H1 (cell line): ENCODE data around the gene ZXDC. TPM values are rescaled to one million over a fixed set of nuclear protein-coding genes. Genes with fewer than 3 reads are reported as not detected.

ENCODE experiments used
- SIN3A ChIP-seq, 2 experiments: IDR thresholded peaks in 1 of 2; conservative IDR thresholded peaks in 1 of 2; 2 replicates each; pipeline ENCODE4 v1.6.1; 2011 to 2012; ENCODE audit warnings: low read length in 2 of 2, improper control_type of control experiment in 1 of 2, low read depth in 1 of 2, mild to moderate bottlenecking in 1 of 2
- SP2 ChIP-seq: IDR thresholded peaks from 2 replicates; pipeline ENCODE4 v1.6.1; 2012; ENCODE audit warnings: mild to moderate bottlenecking, low read length, inconsistent platforms
- polyA plus RNA-seq, 7 experiments: library from polyadenylated mRNA; depleted of rRNA in 3 of 7; stranded (reverse) in 5 of 7; unstranded in 2 of 7; fragments of >200 nt in 5 of 7; fragments of 200-250 nt in 2 of 7; gene quantifications; 1 replicate in 5 of 7; 2 replicates in 1 of 7; 4 replicates in 1 of 7; pipeline versions ENCODE4 v1.2.1 to v1.2.3, GENCODE V29; 2011 to 2013; ENCODE audit warnings: missing spikeins in 2 of 7, mixed read lengths in 2 of 7
- total RNA-seq: library from RNA; stranded (reverse); fragmentation: NEBNext Ultra II Directional; extraction: Animal tissue kit (Norgen Biotek cat#: 25700); gene quantifications from 2 replicates; pipeline ENCODE4 v1.2.1, GENCODE V29; 2021

ZXDC gene
- total and polyA plus RNA-seq, 2 of the 8 experiments (the other 6 are each of a cell fraction or from before 2014, with no cell fraction given): 12.7 to 24.3 TPM

DNA sequence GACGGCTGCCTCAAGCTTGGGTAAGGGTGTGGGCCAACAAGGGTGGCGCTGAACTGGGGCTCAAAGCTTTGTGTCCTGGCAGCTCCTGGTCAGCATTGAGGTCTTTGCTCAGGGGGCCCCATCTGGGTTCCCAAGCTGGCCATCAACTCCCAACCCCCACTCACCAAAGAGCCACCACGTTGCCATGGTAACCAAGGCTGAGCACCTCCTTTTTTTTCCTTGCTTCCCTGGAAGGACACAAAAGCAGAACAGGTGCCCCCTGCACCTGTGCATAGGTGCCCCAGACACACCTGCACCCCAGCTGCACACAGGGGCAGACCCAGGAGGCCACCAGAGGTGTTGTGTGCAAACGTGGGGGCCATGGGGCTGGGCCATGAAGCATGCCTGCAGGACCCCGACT is 25.4 kb upstream of the ZXDC start (continued):
- TF ChIP-seq SP2: no peak
- TF ChIP-seq SIN3A (conservative IDR thresholded peaks at IDR 0.05 in 1 of 2, IDR thresholded peaks at IDR 0.05 in 1 of 2; ENCODE audit: low read depth in 1 of 2, low read length in 2 of 2): no peak
